PFSK-1 (cell line): ENCODE measurements around the gene CALD1.

Experiments
- FOXP2 ChIP-seq: optimal IDR thresholded peaks from 2 replicates; pipeline ENCODE3; 2011; ENCODE audit warnings: borderline replicate concordance, control low read depth, inconsistent platforms; ENCODE audit not compliant: insufficient read depth; ENCODE audit errors: extremely low read length, extremely low read depth
- POLR2AphosphoS5 ChIP-seq: IDR thresholded peaks from 2 replicates; pipeline ENCODE4 v1.6.1; 2012; ENCODE audit warnings: low read depth, mild to moderate bottlenecking, control low read depth, low read length, moderate library complexity
- REST ChIP-seq, 2 experiments: IDR thresholded peaks; 2 replicates each; pipeline versions ENCODE4 v1.6.1 to v1.8.0; 2011 to 2012; ENCODE audit warnings: low read depth in 2 of 2, low read length in 2 of 2, control low read depth in 1 of 2, inconsistent platforms in 1 of 2, mild to moderate bottlenecking in 1 of 2, moderate library complexity in 1 of 2; ENCODE audit not compliant: insufficient read depth in 1 of 2
- SIN3A ChIP-seq: IDR thresholded peaks from 2 replicates; pipeline ENCODE4 v1.6.1; 2012; ENCODE audit warnings: mild to moderate bottlenecking, low read length, moderate library complexity, borderline replicate concordance; ENCODE audit not compliant: insufficient read depth
- TAF1 ChIP-seq: IDR thresholded peaks from 2 replicates; pipeline ENCODE4 v1.6.1; 2012; ENCODE audit warnings: low read length, control low read depth, borderline replicate concordance; ENCODE audit not compliant: insufficient read depth

GRCh38 chr7:134823400-134823799 lies 44.0 kb downstream of the CALD1 start:
- TF ChIP-seq POLR2AphosphoS5 (no peak), REST (IDR thresholded peaks at IDR 0.05; ENCODE audit: insufficient read depth in 1 of 2, low read depth in 2 of 2, low read length in 2 of 2) (no peak), TAF1 (no peak), SIN3A (no peak), FOXP2 (no peak)
